GM12874 (cell line): Measurements from ENCODE around the gene CADPS2.
A peak's percentile ranks its signal among the peaks of the same experiment; 100 is the strongest.

Source experiments
- TF ChIP-seq, protein P1 (sequence below): IDR thresholded peaks from 2 replicates; pipeline ENCODE4 v1.5.1; 2011; ENCODE audit warnings: low read depth, mild to moderate bottlenecking, control low read depth, low read length, moderate library complexity; ENCODE audit not compliant: insufficient read depth

Gene CADPS2

DNA sequence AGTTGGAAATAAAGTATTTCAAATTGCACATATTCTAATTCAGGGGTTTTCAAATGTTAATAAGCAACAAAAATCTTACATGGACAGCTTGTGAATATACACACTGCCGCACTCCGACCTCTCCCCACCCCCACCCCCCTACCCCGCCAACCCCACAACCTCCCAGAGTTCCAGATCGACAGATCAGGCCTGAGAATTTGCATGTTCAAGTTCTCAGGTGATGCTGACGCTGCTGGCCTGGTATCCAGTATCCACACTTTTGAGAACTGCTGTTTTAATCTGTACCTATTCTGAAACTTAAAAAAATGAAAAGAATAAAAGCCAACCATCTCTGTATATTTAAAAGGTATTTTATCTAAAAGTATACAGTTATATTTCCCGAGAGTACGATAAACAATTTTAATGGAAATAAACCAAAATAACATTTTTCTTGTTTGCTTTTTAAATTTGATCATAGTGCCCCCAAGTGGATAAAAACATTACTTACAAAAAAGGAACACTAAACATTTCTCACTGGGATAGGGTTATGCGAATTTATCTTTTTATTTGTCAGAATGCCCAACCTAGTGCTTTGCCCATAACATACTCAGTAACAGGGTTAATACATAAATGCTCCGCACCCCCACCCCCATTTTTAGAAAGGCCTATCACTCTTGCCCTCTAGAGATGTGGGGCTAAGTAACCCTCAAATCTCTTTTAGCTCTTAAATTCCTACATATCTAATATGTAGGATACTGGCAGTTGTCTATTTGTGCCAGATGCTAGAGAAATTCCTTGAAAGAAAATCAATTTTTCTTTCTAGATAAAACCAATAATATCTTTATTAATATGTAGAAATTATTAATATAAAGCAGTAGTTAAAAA is 353.6 kb downstream of the CADPS2 start:
- TF ChIP-seq, protein P1, sequence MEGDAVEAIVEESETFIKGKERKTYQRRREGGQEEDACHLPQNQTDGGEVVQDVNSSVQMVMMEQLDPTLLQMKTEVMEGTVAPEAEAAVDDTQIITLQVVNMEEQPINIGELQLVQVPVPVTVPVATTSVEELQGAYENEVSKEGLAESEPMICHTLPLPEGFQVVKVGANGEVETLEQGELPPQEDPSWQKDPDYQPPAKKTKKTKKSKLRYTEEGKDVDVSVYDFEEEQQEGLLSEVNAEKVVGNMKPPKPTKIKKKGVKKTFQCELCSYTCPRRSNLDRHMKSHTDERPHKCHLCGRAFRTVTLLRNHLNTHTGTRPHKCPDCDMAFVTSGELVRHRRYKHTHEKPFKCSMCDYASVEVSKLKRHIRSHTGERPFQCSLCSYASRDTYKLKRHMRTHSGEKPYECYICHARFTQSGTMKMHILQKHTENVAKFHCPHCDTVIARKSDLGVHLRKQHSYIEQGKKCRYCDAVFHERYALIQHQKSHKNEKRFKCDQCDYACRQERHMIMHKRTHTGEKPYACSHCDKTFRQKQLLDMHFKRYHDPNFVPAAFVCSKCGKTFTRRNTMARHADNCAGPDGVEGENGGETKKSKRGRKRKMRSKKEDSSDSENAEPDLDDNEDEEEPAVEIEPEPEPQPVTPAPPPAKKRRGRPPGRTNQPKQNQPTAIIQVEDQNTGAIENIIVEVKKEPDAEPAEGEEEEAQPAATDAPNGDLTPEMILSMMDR: peak; percentile 8; the same call in 1 of the 2 replicates

- TF ChIP-seq, protein P1: no peak
Measured at GRCh38 chr7:122528879-122529481, 357.3 kb downstream of the CADPS2 start.

- TF ChIP-seq, protein P1: no peak
Measured at GRCh38 chr7:122525355-122525754, 360.9 kb downstream of the CADPS2 start.

DNA sequence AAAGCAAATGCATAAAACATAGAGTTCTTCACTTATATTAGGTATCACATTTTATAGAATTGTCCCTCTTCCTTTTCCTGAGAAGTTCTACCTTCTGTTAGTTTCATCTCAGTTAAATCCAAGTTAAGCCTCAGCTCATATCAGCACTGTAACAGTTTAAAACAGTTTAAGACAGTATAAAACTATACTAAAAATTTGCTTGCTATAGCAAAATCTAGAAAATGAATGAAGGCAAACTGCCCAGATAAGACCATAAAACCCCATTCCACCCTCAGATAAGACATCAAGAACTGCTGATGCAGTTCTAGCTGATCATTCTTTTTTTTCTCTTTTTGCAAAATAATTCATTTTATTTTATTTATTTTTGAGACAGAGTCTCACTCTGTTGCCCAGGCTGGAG is 364.5 kb downstream of the CADPS2 start:
- TF ChIP-seq, protein P1: no peak

DNA sequence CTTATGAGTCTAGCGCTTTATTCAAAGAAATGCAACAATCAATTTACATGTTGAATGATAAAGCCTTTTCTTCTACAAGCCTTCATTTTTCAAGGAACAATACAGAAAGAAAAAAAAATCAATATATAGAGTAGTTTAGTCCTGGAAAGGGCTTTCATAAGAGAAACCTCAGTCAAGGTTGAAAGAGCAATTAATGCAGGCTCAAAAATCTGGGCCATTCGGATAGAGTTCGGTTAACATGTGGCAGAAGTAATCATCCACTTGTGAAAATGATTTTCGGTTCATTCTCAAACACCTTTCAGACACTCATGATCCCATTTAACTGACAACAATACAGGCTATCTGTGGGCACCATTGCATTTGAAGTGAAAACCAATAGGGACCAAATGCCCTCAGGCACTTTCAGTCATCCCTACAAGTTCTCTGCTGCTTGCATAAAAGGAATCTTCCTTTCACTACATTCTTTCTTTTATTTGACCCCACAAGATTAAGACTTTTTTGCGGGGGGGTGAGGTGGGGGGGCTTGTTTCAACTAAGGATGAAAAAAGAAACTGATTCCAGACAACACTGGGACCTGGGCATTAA is 365.2 kb downstream of the CADPS2 start:
- TF ChIP-seq, protein P1: no peak

GRCh38 chr7:122518488-122518887 is 367.8 kb downstream of the CADPS2 start:
- TF ChIP-seq, protein P1: no peak

- TF ChIP-seq, protein P1: no peak
Measured at GRCh38 chr7:122517576-122517975, 368.7 kb downstream of the CADPS2 start.
